GM18909 (cell line): ENCODE measurements around the gene KATNA1.
"Not testable (repeated sequence)": the region's sequence is repeated elsewhere in the genome, so short reads cannot be mapped to it uniquely, and the experiment has no call there.

ENCODE experiments used
- ATAC-seq: cut with Tn5 transposase; IDR thresholded peaks from one replicate; pipeline ENCODE4 v1.9.1; 2021; ENCODE audit warnings: mild to moderate bottlenecking; ENCODE audit not compliant: unreplicated experiment, poor library complexity

Gene KATNA1

GRCh38 chr6:149648148-149649145 is at the start of gene KATNA1:
TSS of gene KATNA1 (minus strand) at chr6:149648714. CDS start at chr6:149638547, 10,167 bp downstream.
- peak; percentile 93 for ATAC-seq

GRCh38 chr6:149698175-149698574 is 49.7 kb upstream of the KATNA1 start:
- no peak for ATAC-seq

DNA sequence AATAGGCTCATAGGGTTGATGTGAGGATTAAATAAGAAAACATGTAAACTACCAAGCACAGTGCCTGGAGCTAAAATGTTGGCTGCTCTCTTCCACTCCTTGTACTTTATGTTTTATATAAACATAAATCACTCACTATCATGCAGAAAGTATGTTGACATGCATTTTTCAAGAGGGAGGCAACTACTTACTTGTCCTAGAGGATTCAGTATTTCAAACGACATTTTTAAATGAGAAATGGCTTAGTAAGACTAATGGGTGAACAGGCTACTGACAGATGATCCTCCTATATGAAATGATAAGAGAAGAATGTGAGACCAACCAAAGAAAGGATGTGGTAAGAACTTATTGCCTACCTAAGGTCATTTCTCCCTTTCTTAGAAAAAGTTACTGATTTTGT is 48.4 kb upstream of the KATNA1 start:
- ATAC-seq = no peak

- no peak for ATAC-seq
These were observed 46.4 kb upstream of the KATNA1 start for GRCh38 chr6:149694921-149695320.

DNA sequence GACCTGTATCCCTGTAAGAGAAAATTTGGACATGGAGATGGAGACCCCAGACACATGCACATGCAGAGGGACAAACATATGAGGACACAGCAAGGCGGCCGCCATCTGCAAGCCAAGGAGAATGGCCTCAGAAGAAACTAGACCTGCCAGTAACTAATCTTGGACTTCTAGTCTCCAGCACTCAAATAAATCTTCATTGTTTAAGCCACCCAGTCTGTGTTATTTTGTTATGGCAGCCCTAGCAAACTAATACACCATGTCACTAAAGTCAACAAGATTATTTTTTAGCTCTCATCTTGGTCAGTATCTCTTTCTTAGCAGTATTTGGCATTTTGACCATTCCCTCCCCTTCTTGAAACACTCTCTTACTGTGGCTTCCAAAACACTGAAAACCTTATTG is 42.7 kb upstream of the KATNA1 start:
- ATAC-seq = no peak

GRCh38 chr6:149686230-149686629 is 37.7 kb upstream of the KATNA1 start:
- no peak for ATAC-seq

DNA sequence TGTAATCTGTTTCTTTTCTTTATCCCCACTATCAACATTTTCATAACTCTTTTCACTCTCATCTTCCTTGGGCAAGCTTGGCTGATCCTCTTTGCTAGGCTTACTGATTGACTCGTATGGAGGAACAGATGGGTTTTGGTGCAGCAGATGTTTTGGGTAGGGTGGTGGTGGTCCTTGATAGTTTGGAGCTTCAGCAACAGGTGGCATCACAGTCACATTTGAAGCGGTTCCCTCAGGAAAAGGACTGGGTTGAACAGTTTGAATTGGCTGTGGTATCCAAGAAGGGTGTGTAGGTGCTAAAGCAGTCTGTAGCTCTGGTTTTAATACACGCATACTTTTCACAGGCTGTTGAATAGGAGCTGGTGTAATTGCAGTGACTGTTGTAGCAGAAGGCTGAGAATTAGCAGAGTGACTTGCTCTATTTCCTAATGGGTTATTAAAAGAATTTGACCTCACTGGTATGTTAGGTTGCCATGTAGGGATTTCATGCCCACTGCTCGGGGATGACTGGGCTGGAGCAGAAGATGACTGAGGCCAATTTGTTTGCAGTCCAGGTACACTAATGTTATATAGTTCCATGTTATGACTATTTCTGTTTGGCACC is 34.8 kb upstream of the KATNA1 start:
- ATAC-seq = no peak

DNA sequence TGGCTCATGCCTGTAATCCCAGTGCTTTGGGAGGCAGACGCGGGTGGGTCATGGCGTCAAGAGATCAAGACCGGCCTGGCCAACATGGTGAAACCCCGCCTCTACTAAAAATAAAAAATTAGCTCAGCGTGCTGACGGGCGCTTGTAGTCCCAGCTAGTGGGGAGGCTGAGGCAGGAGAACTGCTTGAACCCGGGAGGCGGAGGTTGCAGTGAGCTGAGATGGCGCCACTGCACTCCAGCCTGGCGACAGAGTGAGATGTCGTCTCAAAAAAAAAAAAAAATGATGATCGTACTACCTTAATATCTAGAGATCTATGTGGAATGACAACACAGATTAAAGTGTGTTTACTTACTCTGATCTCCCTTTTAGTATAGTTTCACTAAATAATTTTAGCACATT is 33.3 kb upstream of the KATNA1 start:
- ATAC-seq = not testable (repeated sequence)

- ATAC-seq = no peak
These were observed 32.7 kb upstream of the KATNA1 start for GRCh38 chr6:149681209-149681608.

GRCh38 chr6:149680503-149680902 is 32.0 kb upstream of the KATNA1 start:
- no peak for ATAC-seq

GRCh38 chr6:149672265-149672664 is 23.8 kb upstream of the KATNA1 start:
- ATAC-seq = not testable (repeated sequence)

DNA sequence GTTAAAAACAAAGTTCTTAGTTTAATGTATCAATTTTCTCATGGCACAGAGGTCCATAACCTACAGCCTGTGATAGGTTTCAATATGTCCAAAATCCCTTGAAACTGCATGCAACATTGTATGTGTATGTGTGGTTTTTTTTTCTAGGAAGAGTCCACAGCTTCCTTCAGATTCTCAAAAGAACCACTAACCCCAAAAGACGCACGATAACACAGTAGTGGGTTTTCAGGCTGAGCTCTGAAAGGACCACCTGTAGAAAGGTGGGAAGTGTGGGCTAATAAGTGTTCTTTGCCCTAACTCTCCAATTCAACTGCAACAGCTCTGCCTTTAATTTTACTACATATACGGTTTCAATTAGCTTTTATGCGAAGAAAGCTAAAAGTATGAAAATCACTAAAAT is 11.5 kb upstream of the KATNA1 start:
- ATAC-seq = no peak

GRCh38 chr6:149657441-149657840 is 8.9 kb upstream of the KATNA1 start:
- no peak for ATAC-seq

DNA sequence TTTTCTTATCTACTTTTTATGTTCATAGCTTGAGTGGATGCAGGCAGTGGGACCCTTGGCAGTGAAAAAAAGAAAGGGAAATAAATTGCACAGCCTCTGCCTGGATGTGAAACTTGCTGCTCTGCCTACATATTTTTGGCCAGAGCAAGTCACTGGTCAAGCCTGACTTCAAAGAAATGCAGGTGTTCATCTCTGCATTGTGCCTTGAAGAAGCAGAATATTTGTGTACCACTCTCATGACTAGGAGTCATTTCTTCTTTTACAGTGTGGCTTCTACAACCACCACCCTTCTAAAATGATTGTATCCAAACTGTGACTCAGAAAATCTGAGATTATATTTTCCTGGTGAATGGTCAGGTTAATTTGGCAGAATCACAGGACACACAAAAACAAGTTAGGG is 2.5 kb upstream of the KATNA1 start:
- no peak for ATAC-seq

- ATAC-seq = no peak
These were observed 1.9 kb downstream of the KATNA1 start for GRCh38 chr6:149646599-149646998.

GRCh38 chr6:149642829-149643580 is 5.5 kb downstream of the KATNA1 start:
- no peak for ATAC-seq

DNA sequence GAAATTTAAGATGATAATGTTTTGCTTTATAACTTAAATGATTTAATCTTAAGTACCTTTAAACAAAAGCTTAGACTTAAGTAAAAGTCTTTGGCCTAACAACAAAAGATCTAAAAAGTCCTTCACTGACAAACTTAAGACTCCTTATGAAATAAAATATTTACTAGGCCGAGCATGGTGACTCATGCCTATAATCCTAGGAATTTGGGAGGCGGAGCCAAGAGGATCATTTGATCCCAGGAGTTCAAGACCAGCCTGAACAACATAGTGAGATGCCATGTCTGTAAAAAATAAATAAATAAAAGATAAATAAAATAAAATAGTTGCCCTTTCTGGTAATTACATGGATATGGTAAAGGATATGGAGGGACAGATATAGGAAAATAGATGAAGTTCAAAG is 12.4 kb downstream of the KATNA1 start:
- ATAC-seq = no peak

- no peak for ATAC-seq
These were observed 14.2 kb downstream of the KATNA1 start for GRCh38 chr6:149634315-149634714.

GRCh38 chr6:149628875-149629510 is 19.5 kb downstream of the KATNA1 start:
- peak; percentile 80 for ATAC-seq

DNA sequence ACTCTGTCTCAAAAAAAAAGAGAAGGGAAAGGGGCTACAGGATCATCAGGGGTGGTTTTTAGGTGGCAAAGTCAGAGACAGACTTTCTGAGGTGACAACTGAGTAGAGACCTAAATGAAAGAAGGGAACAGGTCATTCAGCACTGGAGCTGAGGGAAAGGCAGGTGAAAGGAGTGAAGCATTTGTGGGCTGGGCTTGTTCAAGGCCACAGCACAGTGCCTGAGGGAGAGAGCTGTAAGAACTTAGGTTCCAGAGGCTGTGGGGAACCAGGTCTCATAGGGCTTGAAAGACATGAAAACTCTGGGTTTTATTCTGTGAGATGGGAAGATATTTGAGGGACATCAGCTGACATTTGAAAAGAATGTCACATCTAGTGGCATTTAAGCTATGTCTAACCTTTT is 20.8 kb downstream of the KATNA1 start:
- no peak for ATAC-seq
